ENCODE data around the gene FYTTD1. TPM values are rescaled to one million over a fixed set of nuclear protein-coding genes. Genes with fewer than 3 reads are reported as not detected.

Gene FYTTD1
- total and polyA plus RNA-seq, 2 donors (not counting 1 experiment from before 2014, with no cell fraction given), result 6.2 to 110 TPM

- H3K27me3 Mint-ChIP-seq, result no peaks in the 10 kb centered on the region
- ATAC-seq (ENCODE audit: low read depth), result no peak
- H2AFZ ChIP-seq (ENCODE audit: insufficient read depth, low read depth, low read length, poor library complexity, severe bottlenecking), result no peak overlapping the region
- no peaks in the 10 kb centered on the region for H3K9me3 Mint-ChIP-seq (ENCODE audit: insufficient read depth)
- peaks cover 15 to 28% of the 10 kb centered on the region in 2 donors for H3K4me1 ChIP-seq (ENCODE audit: control insufficient read depth in 2 of 2, insufficient read depth in 2 of 2, low read length in 2 of 2)
- H3K4me3 Mint-ChIP-seq, result no peak overlapping the region
- no peak overlapping the region for H3K4me2 ChIP-seq (replicated peaks; ENCODE audit: low read depth, low read length, poor library complexity, severe bottlenecking)
- DNase-seq, result no peak
- no peak overlapping the region for H3K9ac ChIP-seq (ENCODE audit: low read length)
- H3K27me3 ChIP-seq (replicated peaks in 1 of 4; ENCODE audit: control extremely low read depth in 1 of 4, control insufficient read depth in 3 of 4, insufficient read depth in 4 of 4, low read length in 3 of 4), result no peaks in the 10 kb centered on the region
- intact Hi-C loops (cut with micrococcal nuclease), result no loop called here
- CTCF ChIA-PET, result interaction anchor here (0.6 to 2.9 kb wide), 7 partner anchors 12 to 982 kb away, joined by 3 to 12 read pairs (median 6); no protein-coding TSS in a partner anchor
- H3K9me3 ChIP-seq (ENCODE audit: control extremely low read depth in 1 of 3, control insufficient read depth in 2 of 3, insufficient read depth in 1 of 3, low read length in 2 of 3), result no peaks in the 10 kb centered on the region
- H3K36me3 ChIP-seq (replicated peaks in 1 of 2; ENCODE audit: control extremely low read depth in 1 of 2, control insufficient read depth in 1 of 2, extremely low read depth in 1 of 2, insufficient read depth in 2 of 2, low read length in 1 of 2), result no peaks in the 10 kb centered on the region
- WGBS (ENCODE audit: insufficient coverage), result 90% methylated on average over 2 of the region's 3 CpGs
- TF ChIP-seq EZH2 (IDR thresholded peaks at IDR 0.05; ENCODE audit: borderline replicate concordance, insufficient read depth, low read depth, low read length, poor library complexity, severe bottlenecking), result no peak
- peaks cover 98% of the 10 kb centered on the region for H3K79me2 ChIP-seq (ENCODE audit: control insufficient read depth, insufficient read depth, low read length)
- H4K20me1 ChIP-seq (ENCODE audit: control insufficient read depth, insufficient read depth, low read length, poor library complexity, severe bottlenecking), result peaks cover 37% of the 10 kb centered on the region
- POLR2A ChIA-PET, result interaction anchor here (0.7 to 1.2 kb wide), 2 partner anchors 9 to 18 kb away, joined by 3 to 4 read pairs; partner anchors contain the start of gene LRCH3
- no peak overlapping the region for H3K4me3 ChIP-seq (ENCODE audit: control extremely low read depth in 1 of 5, extremely low read depth in 1 of 5, insufficient read depth in 1 of 5, low read depth in 2 of 5, low read length in 4 of 5)
- peak overlapping the region; percentile 85 for H3K27ac Mint-ChIP-seq
- no peak overlapping the region for H3K27ac ChIP-seq (ENCODE audit: low read length in 2 of 2)
- peaks cover 62% of the 10 kb centered on the region for H3K4me1 Mint-ChIP-seq
These were observed 50.7 kb downstream of the FYTTD1 start for GRCh38 chr3:197800379-197800778.

GRCh38 chr3:197801891-197802778 lies 52.5 kb downstream of the FYTTD1 start:
- Mint-ChIP-seq H3K27me3 (no peaks in the 10 kb centered on the region), H3K4me3 (no peak overlapping the region), H3K9me3 (ENCODE audit: insufficient read depth) (no peaks in the 10 kb centered on the region), H3K4me1 (peaks cover 51% of the 10 kb centered on the region), H3K27ac (peak overlapping the region; percentile 12)
- TF ChIP-seq, protein P1, sequence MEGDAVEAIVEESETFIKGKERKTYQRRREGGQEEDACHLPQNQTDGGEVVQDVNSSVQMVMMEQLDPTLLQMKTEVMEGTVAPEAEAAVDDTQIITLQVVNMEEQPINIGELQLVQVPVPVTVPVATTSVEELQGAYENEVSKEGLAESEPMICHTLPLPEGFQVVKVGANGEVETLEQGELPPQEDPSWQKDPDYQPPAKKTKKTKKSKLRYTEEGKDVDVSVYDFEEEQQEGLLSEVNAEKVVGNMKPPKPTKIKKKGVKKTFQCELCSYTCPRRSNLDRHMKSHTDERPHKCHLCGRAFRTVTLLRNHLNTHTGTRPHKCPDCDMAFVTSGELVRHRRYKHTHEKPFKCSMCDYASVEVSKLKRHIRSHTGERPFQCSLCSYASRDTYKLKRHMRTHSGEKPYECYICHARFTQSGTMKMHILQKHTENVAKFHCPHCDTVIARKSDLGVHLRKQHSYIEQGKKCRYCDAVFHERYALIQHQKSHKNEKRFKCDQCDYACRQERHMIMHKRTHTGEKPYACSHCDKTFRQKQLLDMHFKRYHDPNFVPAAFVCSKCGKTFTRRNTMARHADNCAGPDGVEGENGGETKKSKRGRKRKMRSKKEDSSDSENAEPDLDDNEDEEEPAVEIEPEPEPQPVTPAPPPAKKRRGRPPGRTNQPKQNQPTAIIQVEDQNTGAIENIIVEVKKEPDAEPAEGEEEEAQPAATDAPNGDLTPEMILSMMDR (IDR thresholded peaks at IDR 0.05), result peak; percentile 80
- TF ChIP-seq EZH2 (IDR thresholded peaks at IDR 0.05; ENCODE audit: borderline replicate concordance, insufficient read depth, low read depth, low read length, poor library complexity, severe bottlenecking), result no peak
- Histone ChIP-seq H3K4me3 (ENCODE audit: control extremely low read depth in 1 of 5, extremely low read depth in 1 of 5, insufficient read depth in 1 of 5, low read depth in 2 of 5, low read length in 4 of 5) (no peak overlapping the region), H3K79me2 (ENCODE audit: control insufficient read depth, insufficient read depth, low read length) (peaks cover 98% of the 10 kb centered on the region), H2AFZ (ENCODE audit: insufficient read depth, low read depth, low read length, poor library complexity, severe bottlenecking) (no peak overlapping the region), H3K27me3 (replicated peaks in 1 of 4; ENCODE audit: control extremely low read depth in 1 of 4, control insufficient read depth in 3 of 4, insufficient read depth in 4 of 4, low read length in 3 of 4) (no peaks in the 10 kb centered on the region), H3K9ac (ENCODE audit: low read length) (no peak overlapping the region), H3K27ac (ENCODE audit: low read length in 2 of 2) (peak overlapping the region in 1 of 2 donors; percentile 27), H3K9me3 (ENCODE audit: control extremely low read depth in 1 of 3, control insufficient read depth in 2 of 3, insufficient read depth in 1 of 3, low read length in 2 of 3) (no peaks in the 10 kb centered on the region), H4K20me1 (ENCODE audit: control insufficient read depth, insufficient read depth, low read length, poor library complexity, severe bottlenecking) (peaks cover 39% of the 10 kb centered on the region), H3K4me1 (ENCODE audit: control insufficient read depth in 2 of 2, insufficient read depth in 2 of 2, low read length in 2 of 2) (peaks cover 15 to 28% of the 10 kb centered on the region in 2 donors), H3K4me2 (replicated peaks; ENCODE audit: low read depth, low read length, poor library complexity, severe bottlenecking) (no peak overlapping the region), H3K36me3 (replicated peaks in 1 of 2; ENCODE audit: control extremely low read depth in 1 of 2, control insufficient read depth in 1 of 2, extremely low read depth in 1 of 2, insufficient read depth in 2 of 2, low read length in 1 of 2) (no peaks in the 10 kb centered on the region)
- ChIA-PET POLR2A (no interaction called here), CTCF (interaction anchor here (0.5 to 2.9 kb wide), 19 partner anchors 8 to 546 kb away, joined by 3 to 14 read pairs (median 4); partner anchors contain the start of gene LRCH3)
- intact Hi-C loops (cut with micrococcal nuclease), result loop anchor here (1.0 kb wide), 4 partner anchors 11 to 203 kb away; partner anchors contain the start of genes FYTTD1 and LRCH3
- 67% methylated on average over 3 of the region's 8 CpGs for WGBS (ENCODE audit: insufficient coverage)
- peak; percentile 54 for ATAC-seq (ENCODE audit: low read depth)
- peak; percentile 66 for DNase-seq

Data from B cell (primary cell).